ENCODE results near the gene QKI. TPM values are rescaled to one million over a fixed set of nuclear protein-coding genes. Genes with fewer than 3 reads are reported as not detected.
"Not testable (repeated sequence)": the region's sequence is repeated elsewhere in the genome, so short reads cannot be mapped to it uniquely, and the experiment has no call there.

The QKI gene
- total RNA-seq, 3 donors from 2014 or later, result 58.6 to 65.4 (median 61.2) TPM

DNA sequence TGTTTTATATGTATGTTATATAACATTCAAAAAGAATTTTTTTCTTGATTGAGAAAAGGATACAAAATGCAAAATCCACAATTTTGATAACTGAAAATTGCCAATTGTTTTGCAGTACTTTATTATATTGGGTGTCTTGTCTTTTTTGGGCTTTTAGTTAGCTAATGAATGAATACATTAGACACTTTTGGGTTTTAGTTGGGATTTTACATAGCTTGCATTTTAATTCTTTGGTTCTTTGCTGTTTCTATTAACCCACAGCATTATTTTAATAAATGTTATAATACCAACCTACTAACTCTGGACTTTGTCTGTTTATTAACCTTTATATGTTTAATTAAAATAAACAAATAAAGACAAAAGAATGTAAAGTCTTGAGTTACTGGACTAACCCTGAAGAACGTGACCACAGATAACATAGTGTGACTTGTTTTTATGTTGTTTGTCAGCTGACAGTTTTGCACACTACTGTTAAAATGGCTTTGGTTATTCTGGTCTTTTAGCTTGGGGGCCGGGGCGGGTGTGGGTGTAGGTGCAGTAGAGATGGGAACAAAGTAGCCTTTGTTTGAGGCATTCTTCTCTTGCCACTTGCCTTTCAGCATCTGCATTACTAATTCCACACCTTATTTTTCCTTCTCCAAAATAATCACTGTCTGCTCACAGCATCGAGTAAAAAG is 159.1 kb downstream of the QKI start:
- no peak overlapping the region for H3K4me3 Mint-ChIP-seq
- DNase-seq, result no peak
- no peak for ATAC-seq

DNA sequence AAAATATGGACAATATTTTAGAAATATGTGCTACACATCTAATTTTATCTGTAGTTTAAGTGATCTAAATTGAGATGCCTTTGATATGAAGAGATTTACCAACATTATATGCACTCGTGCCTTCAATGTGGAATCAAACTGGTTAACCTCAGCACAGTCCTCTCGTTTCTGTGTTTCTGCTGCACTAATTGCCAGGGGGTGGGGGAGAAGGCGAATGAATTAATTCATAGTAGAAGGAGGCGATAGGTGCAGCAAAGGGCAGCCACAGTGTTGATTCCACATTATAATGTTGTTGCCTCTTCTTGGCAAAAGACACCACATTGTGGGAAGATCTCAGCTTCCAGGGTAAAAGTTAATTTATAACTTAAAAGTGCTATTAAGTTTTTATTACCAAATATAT is 161.6 kb downstream of the QKI start:
- no peak for DNase-seq
- ATAC-seq, result no peak
- Mint-ChIP-seq H3K36me3 (ENCODE audit: insufficient read depth) (peaks cover 8% of the 10 kb centered on the region), H3K4me3 (no peak overlapping the region), H3K9me3 (no peaks in the 10 kb centered on the region), H3K27me3 (ENCODE audit: low read depth) (no peaks in the 10 kb centered on the region), H3K4me1 (ENCODE audit: low read depth) (no peaks in the 10 kb centered on the region)

More for the DNA sequence above, 159.1 kb downstream of the QKI start:
- Mint-ChIP-seq H3K36me3 (ENCODE audit: insufficient read depth) (peaks cover 18% of the 10 kb centered on the region), H3K27me3 (ENCODE audit: low read depth) (no peaks in the 10 kb centered on the region), H3K4me1 (ENCODE audit: low read depth) (no peaks in the 10 kb centered on the region), H3K9me3 (no peaks in the 10 kb centered on the region)

DNA sequence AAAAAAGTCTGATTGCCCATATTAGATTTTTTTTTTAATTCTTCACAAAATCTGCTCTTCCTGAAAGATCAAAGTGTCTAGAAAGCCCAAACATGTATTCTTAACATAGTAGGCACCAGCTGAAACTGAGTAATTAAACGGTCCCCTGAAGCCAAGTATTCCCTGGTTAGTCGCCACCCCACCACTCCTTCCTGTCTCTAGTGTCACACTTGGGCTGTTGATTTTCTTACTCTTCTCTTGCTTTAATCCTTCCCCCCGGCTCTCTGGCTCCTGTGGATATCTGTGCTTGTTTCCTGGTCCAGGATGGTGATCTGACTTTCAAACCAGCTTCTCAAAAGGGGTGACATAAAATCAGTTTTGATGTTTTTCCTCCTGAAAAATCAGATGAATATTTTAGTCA is 162.9 kb downstream of the QKI start:
- DNase-seq, result no peak
- Mint-ChIP-seq H3K36me3 (ENCODE audit: insufficient read depth) (peaks cover 6% of the 10 kb centered on the region), H3K9me3 (no peaks in the 10 kb centered on the region), H3K4me3 (no peak overlapping the region), H3K4me1 (ENCODE audit: low read depth) (no peaks in the 10 kb centered on the region), H3K27me3 (ENCODE audit: low read depth) (no peaks in the 10 kb centered on the region)
- no peak for ATAC-seq

DNA sequence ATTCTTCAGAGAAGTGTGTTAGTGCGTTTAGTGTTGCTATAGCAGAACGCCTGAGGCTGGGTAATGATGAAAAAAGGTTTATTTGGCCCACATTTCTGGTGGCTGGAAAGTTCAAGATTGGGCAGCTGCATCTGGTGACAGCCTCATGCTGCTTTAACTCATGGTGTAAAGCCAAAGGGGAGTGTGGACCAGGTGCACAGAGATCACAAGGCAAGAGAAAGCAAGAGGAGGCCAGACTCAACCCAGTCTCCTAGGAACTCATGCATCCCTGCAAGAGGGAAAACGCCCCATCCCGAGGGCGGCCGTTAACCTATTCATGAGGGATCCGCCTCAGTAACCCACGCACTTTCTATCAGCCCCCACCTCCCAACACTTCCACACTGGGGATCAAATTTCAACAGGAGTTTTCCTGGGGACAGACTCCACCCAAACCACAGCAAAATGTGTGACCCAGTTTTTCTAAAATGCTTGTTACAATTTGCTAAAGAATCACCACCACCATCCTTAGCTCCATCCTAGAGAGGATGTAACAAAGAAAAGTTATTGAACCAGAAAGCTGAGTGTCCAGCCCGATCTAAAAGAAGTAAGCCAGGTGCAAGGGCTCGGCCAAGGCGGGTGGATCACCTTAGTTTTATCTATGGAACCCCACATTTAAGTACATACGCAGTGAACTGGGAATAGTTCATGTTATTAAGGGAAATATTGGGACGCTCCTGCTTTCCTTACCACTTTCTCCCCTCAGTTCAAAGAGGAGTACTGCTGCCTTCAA is 164.8 kb downstream of the QKI start:
- no peaks in the 10 kb centered on the region for H3K4me1 Mint-ChIP-seq (ENCODE audit: low read depth)
- ATAC-seq (no peak), DNase-seq (no peak)
- H3K27me3 Mint-ChIP-seq (ENCODE audit: low read depth), result no peaks in the 10 kb centered on the region
- no peaks in the 10 kb centered on the region for H3K9me3 Mint-ChIP-seq
- H3K36me3 Mint-ChIP-seq (ENCODE audit: insufficient read depth), result peaks cover 3% of the 10 kb centered on the region
- no peak overlapping the region for H3K4me3 Mint-ChIP-seq

DNA sequence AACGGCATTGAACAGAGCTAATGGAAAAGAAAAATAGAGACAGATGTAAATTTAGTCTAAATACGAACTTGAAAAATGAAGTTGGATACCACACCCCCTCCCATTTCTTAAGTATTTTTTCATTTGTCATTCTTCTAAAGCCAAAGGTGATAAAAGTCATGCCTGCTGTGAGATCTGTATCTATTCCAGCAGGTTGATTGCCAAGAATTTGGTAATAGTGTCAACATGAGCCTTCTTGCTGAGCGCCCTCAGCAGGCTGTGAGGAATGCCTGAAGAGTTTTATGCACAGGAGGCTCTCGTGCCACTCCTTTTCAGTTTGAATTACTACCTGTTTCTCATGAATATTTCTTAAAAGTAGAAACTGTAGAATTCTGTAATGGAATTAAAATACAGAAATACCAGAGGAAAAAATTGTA is 165.4 kb downstream of the QKI start:
- no peak for ATAC-seq
- DNase-seq, result no peak
- Mint-ChIP-seq H3K36me3 (ENCODE audit: insufficient read depth) (peaks cover 3% of the 10 kb centered on the region), H3K27me3 (ENCODE audit: low read depth) (no peaks in the 10 kb centered on the region), H3K4me3 (no peak overlapping the region), H3K4me1 (ENCODE audit: low read depth) (no peaks in the 10 kb centered on the region), H3K9me3 (no peaks in the 10 kb centered on the region)

DNA sequence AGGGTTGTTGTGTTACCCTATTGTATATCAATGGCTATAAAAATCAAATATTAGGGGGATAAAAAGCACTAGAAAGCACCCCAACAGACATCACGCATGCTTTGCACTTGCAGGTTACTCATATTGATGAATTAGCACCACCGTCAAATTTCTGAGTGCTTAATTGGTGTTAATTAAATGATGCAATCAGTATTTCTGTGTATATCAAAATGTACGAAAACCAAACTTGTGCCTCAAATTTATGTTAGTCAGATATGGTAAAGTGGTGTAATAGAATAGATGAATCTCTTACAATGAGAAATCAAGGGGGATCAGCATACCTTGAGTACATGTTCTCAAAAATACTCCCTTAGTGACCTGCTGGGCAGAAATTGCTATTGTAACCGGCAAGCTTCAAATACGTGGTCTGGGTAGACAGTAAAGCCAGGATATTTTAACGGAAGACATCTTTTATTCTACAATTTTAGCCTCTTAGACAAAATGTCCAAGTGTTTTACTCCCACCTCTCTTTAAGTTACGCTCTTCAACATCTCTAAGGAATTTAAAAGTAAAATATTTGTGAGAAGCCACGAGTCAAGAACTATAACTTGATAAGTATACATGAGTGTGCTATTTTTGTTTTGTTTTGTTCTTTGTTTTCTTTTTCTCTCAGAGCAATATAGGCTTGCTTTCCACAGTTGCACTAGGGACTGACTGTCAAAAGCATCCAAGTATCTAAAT is 166.0 kb downstream of the QKI start:
- no peak for DNase-seq
- H3K9me3 Mint-ChIP-seq, result no peaks in the 10 kb centered on the region
- peaks cover 3% of the 10 kb centered on the region for H3K36me3 Mint-ChIP-seq (ENCODE audit: insufficient read depth)
- H3K27me3 Mint-ChIP-seq (ENCODE audit: low read depth), result no peaks in the 10 kb centered on the region
- H3K4me3 Mint-ChIP-seq, result no peak overlapping the region
- no peak for ATAC-seq
- H3K4me1 Mint-ChIP-seq (ENCODE audit: low read depth), result no peaks in the 10 kb centered on the region

DNA sequence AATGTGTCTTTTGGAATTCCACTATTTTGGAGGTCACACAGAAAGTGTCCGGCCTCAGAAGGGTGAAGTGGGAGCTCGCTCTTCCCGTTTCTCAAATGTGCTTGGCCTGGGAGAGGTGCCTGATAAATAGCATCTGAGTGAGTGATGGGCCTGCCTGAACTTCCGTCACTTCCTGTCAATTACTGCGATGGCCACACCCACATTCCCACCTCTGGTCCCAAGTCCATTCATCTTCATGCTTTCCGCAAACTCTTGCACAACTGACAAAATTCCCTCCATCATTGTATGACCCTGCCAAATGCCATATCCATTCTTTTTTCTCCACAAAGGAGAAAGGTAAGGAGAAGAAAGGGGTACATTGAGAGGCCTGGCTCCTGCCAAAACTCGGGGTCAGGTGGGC is 169.0 kb downstream of the QKI start:
- Mint-ChIP-seq H3K27me3 (ENCODE audit: low read depth) (peaks cover 10% of the 10 kb centered on the region), H3K4me1 (ENCODE audit: low read depth) (no peaks in the 10 kb centered on the region), H3K9me3 (no peaks in the 10 kb centered on the region), H3K36me3 (ENCODE audit: insufficient read depth) (no peaks in the 10 kb centered on the region), H3K4me3 (no peak overlapping the region)
- ATAC-seq (no peak), DNase-seq (no peak)

DNA sequence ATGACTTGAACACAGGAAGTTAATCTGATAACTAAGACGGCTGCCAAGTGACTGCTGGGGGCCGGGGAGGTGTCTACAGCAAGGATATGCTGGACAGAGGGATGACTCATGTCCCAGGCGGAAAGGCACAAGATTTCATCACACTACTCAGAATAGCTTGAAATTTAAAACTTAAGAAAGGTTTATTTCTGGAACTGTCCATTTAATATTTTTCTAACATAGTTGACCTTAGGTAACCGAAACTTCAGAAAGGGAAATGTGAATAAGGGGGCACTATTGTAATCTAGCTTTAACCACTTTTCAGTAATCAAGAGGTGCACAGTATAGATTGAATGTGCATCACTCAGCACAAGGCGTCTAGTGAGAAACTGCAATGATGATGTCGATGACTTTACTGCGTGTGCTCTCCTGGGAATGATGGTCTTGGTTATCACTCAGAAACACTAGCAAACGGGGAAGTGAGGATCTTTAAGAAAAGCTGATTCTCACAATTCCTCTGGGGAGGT is 171.5 kb downstream of the QKI start:
- H3K4me3 Mint-ChIP-seq, result no peak overlapping the region
- no peaks in the 10 kb centered on the region for H3K36me3 Mint-ChIP-seq (ENCODE audit: insufficient read depth)
- peaks cover 5% of the 10 kb centered on the region for H3K9me3 Mint-ChIP-seq
- H3K27me3 Mint-ChIP-seq (ENCODE audit: low read depth), result peaks cover 18% of the 10 kb centered on the region
- no peak for ATAC-seq
- DNase-seq, result no peak
- no peaks in the 10 kb centered on the region for H3K4me1 Mint-ChIP-seq (ENCODE audit: low read depth)

DNA sequence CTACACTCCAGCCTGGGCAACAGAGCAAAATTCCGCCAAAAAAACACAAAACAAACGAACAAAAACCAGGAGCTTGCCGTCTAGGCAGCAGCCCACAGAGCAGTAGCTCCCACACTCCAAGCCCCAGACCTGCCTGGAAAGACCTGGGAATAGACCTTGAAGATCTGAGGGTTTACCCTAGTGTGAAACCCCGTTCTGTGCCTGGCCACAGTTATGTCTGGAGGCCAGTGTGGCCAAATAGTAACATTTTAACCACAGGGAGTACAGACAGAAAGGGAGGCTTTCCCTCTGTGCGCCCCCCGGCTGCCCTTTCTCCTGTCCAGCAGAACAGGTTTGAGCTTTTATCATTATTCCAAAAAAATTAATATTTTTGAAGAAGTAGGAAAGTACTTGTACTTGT is 172.4 kb downstream of the QKI start:
- no peak for DNase-seq
- peaks cover 1% of the 10 kb centered on the region for H3K36me3 Mint-ChIP-seq (ENCODE audit: insufficient read depth)

DNA sequence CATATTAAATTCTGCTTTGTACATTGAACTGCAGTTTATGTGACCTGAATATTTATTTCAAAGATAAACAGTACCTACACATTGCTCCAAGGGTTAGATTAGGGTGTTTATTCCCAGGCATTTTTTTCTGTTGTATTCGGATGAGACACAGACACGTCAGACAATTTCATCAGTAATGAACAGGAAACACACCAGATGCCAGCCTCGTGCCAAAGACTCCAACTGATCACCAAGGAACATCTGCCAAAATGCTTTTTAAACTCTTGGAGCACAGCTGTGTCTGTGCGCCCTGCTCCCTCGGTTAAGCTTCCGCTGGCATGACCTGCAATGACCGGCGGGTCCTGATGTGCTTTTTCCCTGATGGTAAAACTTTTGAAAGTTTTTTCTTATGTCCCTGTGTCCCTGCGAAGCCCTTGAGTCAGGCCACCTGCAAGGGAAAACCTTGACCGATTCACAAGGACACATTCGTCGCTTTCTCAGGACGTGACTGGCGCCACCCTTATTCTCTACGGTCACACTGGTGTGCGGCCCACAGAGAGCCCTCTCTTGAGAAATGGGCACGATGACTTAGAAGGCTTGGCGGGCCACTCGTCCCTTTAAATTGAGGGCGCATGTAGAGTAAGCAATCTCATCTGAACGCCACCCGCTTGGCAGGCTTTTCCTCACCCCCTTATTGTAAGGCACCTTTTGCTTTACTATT is 173.9 kb downstream of the QKI start:
- ATAC-seq (no peak), DNase-seq (no peak)
- Mint-ChIP-seq H3K4me3 (no peak overlapping the region), H3K27me3 (ENCODE audit: low read depth) (peaks cover 24% of the 10 kb centered on the region), H3K4me1 (ENCODE audit: low read depth) (no peaks in the 10 kb centered on the region), H3K9me3 (peaks cover 18% of the 10 kb centered on the region), H3K36me3 (ENCODE audit: insufficient read depth) (peaks cover 5% of the 10 kb centered on the region)

More for the DNA sequence above, 172.4 kb downstream of the QKI start:
- H3K4me3 Mint-ChIP-seq, result no peak overlapping the region
- H3K9me3 Mint-ChIP-seq, result peaks cover 6% of the 10 kb centered on the region
- no peak for ATAC-seq
- no peaks in the 10 kb centered on the region for H3K4me1 Mint-ChIP-seq (ENCODE audit: low read depth)
- H3K27me3 Mint-ChIP-seq (ENCODE audit: low read depth), result peaks cover 20% of the 10 kb centered on the region

DNA sequence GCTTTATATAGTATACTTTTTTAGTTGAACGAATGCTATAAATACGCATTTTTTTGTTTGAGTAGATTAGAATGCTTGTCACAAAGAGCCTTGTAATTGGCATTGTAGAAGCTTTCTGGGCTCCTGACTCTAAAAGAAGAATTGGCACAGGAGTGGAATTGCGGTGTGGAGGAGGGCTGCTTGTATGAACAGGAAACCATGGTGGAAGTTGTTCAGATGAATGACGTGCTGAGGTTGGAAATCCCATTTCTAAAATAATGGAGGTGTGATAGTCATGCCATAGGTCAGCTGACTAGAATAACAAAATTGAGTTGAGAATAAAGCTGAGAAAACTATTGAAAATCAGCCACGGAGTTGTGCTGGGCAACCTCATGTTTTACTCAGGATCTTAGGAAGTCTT is 174.9 kb downstream of the QKI start:
- ATAC-seq (no peak), DNase-seq (no peak)
- H3K9me3 Mint-ChIP-seq, result peaks cover 19% of the 10 kb centered on the region
- no peak overlapping the region for H3K4me3 Mint-ChIP-seq
- H3K4me1 Mint-ChIP-seq (ENCODE audit: low read depth), result no peaks in the 10 kb centered on the region
- H3K27me3 Mint-ChIP-seq (ENCODE audit: low read depth), result peaks cover 24% of the 10 kb centered on the region
- H3K36me3 Mint-ChIP-seq (ENCODE audit: insufficient read depth), result peaks cover 5% of the 10 kb centered on the region

DNA sequence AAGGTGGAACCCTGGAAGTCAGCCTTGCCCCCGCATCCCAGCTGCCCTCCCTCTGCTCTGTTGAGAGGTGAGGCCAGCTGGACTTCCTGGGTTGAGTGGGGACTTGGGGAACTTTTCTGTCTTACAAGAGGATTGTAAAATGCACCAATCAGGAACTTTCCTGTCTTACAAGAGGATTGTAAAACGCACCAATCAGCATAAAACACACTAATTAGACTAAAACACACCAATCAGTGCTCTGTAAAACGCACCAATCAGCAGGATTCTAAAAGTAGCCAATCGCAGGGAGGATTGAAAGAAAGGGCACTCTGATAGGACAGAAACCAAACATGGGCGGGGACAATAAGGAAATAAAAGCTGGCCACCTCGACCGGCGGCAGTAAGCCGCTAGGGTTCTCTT is 175.6 kb downstream of the QKI start:
- DNase-seq; H3K4me3 Mint-ChIP-seq; ATAC-seq; H3K36me3 Mint-ChIP-seq (ENCODE audit: insufficient read depth); H3K4me1 Mint-ChIP-seq (ENCODE audit: low read depth): not testable (repeated sequence)
- H3K9me3 Mint-ChIP-seq, result peaks cover 19% of the 10 kb centered on the region
- H3K27me3 Mint-ChIP-seq (ENCODE audit: low read depth), result peaks cover 24% of the 10 kb centered on the region

DNA sequence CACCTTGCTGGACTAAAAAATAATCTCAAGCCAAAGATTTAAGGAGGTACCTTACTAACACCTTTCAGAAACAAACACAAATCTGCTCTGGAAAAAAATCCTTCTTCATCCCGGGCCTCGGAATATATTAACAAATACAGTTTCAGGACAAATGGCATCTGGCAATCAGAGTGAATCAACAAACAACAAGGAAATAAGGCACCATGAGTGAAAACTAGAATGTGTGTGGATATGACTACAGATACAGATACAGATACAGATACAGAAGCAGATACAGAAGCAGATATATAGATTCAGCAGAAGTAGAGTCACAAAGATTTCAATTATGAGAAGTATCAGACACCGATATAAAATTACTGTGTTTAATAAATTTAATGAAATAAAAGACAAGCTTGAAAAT is 178.4 kb downstream of the QKI start:
- peaks cover 13% of the 10 kb centered on the region for H3K27me3 Mint-ChIP-seq (ENCODE audit: low read depth)
- no peaks in the 10 kb centered on the region for H3K4me1 Mint-ChIP-seq (ENCODE audit: low read depth)
- no peak for ATAC-seq
- DNase-seq, result no peak
- peaks cover 5% of the 10 kb centered on the region for H3K36me3 Mint-ChIP-seq (ENCODE audit: insufficient read depth)
- H3K9me3 Mint-ChIP-seq, result peaks cover 19% of the 10 kb centered on the region
- H3K4me3 Mint-ChIP-seq, result no peak overlapping the region

DNA sequence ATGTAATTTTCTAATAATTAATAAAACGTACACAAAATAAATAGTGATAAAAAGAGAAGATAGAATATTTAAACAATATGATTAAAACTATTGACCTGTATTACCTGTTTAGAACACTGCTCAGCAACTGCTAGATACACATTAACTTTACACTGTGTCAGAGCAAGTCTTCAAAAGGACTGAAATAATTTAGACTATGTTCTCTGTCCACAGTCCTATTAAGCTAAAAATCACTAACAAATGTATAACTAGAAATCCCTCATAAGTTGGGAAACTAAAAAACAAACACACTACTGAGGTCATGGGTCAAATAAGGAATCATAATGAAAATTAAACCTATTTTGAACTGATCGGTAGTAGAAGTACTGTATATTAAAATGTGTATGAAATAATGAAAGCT is 181.7 kb downstream of the QKI start:
- Mint-ChIP-seq H3K9me3 (peaks cover 14% of the 10 kb centered on the region), H3K27me3 (ENCODE audit: low read depth) (peaks cover 4% of the 10 kb centered on the region), H3K36me3 (ENCODE audit: insufficient read depth) (peaks cover 5% of the 10 kb centered on the region), H3K4me3 (no peak overlapping the region), H3K4me1 (ENCODE audit: low read depth) (no peaks in the 10 kb centered on the region)
- DNase-seq, result no peak
- no peak for ATAC-seq

All from activated T-cell treated with anti-CD3 and anti-CD28 coated beads, Interleukin-2, amount 50 U/mL, for 4 hours (primary cell).